Peyer's patch (tissue), 4 donors: ENCODE measurements around the gene ASB2. TPM values are rescaled to one million over a fixed set of nuclear protein-coding genes. Genes with fewer than 3 reads are reported as not detected.
A peak's percentile ranks its signal among the peaks of the same experiment; 100 is the strongest.

Source experiments
- DNase-seq, 3 donors: peaks; one replicate each; pipeline ENCODE4 v3.0.0-alpha.2; 2017 to 2019
- H3K27ac ChIP-seq, 4 donors: fragments of 200-600 bp; sonication (generic); one replicate each; pipeline ENCODE4 v1.5.1; 2016 to 2019
- H3K27me3 ChIP-seq, 2 donors: fragments of 200-600 bp; sonication (generic); one replicate each; pipeline ENCODE4 v1.5.1; 2019
- H3K36me3 ChIP-seq, 3 donors: fragments of 200-600 bp; sonication (generic); one replicate each; pipeline ENCODE4 v1.5.1; 2016 to 2019
- H3K4me1 ChIP-seq, 4 donors: fragments of 200-600 bp; sonication (generic); one replicate each; pipeline ENCODE4 v1.5.1; 2016 to 2019
- H3K4me3 ChIP-seq, 4 donors: fragments of 200-600 bp; sonication (generic); 1 replicate in 3 of 4; 2 replicates in 1 of 4; pipeline ENCODE4 v1.5.1; 2016 to 2019; ENCODE audit warnings: mild to moderate bottlenecking in 1 of 4
- H3K9me3 ChIP-seq, 4 donors: fragments of 200-600 bp; sonication (generic); one replicate each; pipeline ENCODE4 v1.5.1; 2016 to 2019; ENCODE audit warnings: mild to moderate bottlenecking in 1 of 4
- POLR2A ChIP-seq, 2 donors: fragments of 450-650 bp; IDR thresholded peaks; one replicate each; pipeline ENCODE4 v1.5.1; 2017; ENCODE audit warnings: antibody characterized with exemption in 2 of 2, mild to moderate bottlenecking in 2 of 2, moderate library complexity in 2 of 2
- total RNA-seq, 4 donors: library from RNA; depleted of rRNA; stranded (reverse); fragments of >200 nt; gene quantifications; one replicate each; pipeline ENCODE4 v1.1.0, GENCODE V29; 2016
- TF ChIP-seq, protein P1 (sequence below), 6 experiments: fragments of 450-650 bp in 4 of 6; fragments of 200-600 bp in 2 of 6; sonication (generic) in 1 of 6; IDR thresholded peaks; one replicate each; pipeline ENCODE4 v1.5.1; 2017 to 2019; ENCODE audit warnings: antibody characterized with exemption in 6 of 6, mild to moderate bottlenecking in 3 of 6, moderate library complexity in 1 of 6

Gene ASB2
- total RNA-seq, 4 donors from 2014 or later: 3.2 to 32.2 (median 5.4) TPM

DNA sequence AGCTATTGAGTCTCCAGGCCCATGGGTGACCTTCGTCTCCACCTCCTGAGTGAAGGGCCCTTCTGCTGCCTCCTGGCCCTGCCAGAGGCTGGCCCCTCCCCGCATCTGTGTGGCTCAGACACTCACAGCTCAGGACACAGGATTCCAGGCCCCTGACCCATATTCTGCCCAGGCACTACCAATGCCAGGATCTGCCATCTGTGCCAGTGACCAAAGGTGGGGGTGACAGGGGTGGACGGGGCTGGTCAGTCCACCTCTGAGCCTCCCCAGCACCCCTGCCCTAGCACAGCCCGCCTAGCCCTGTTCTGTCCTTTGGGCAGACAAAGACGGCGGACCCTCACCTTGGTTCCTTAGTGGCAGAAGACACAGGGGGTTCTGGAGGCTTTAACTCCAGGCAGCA, 2.8 kb downstream of the ASB2 start:
- no peak for DNase-seq
- Histone ChIP-seq H3K4me1 (peaks cover 0 to 23% (median 11%) of the 10 kb centered on the region in 4 donors), H3K9me3 (peaks cover 0 to 15% (median 0%) of the 10 kb centered on the region in 4 donors), H3K36me3 (no peaks in the 10 kb centered on the region), H3K27me3 (no peaks in the 10 kb centered on the region), H3K27ac (peak overlapping the region; percentile 14 to 82 (median 57)), H3K4me3 (peak overlapping the region in 1 of 4 donors; percentile 38)
- TF ChIP-seq, protein P1, sequence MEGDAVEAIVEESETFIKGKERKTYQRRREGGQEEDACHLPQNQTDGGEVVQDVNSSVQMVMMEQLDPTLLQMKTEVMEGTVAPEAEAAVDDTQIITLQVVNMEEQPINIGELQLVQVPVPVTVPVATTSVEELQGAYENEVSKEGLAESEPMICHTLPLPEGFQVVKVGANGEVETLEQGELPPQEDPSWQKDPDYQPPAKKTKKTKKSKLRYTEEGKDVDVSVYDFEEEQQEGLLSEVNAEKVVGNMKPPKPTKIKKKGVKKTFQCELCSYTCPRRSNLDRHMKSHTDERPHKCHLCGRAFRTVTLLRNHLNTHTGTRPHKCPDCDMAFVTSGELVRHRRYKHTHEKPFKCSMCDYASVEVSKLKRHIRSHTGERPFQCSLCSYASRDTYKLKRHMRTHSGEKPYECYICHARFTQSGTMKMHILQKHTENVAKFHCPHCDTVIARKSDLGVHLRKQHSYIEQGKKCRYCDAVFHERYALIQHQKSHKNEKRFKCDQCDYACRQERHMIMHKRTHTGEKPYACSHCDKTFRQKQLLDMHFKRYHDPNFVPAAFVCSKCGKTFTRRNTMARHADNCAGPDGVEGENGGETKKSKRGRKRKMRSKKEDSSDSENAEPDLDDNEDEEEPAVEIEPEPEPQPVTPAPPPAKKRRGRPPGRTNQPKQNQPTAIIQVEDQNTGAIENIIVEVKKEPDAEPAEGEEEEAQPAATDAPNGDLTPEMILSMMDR (IDR thresholded peaks at IDR 0.05): no peak
- TF ChIP-seq POLR2A (IDR thresholded peaks at IDR 0.05): no peak

- Histone ChIP-seq H3K36me3 (no peaks in the 10 kb centered on the region), H3K4me3 (no peak overlapping the region), H3K27ac (peak overlapping the region; percentile 47 to 82 (median 66)), H3K4me1 (peaks cover 0 to 26% (median 16%) of the 10 kb centered on the region in 4 donors), H3K9me3 (peaks cover 0 to 9% (median 0%) of the 10 kb centered on the region in 4 donors), H3K27me3 (no peaks in the 10 kb centered on the region)
- no peak for TF ChIP-seq POLR2A (IDR thresholded peaks at IDR 0.05)
- TF ChIP-seq, protein P1 (IDR thresholded peaks at IDR 0.05): no peak
- DNase-seq: no peak
Observed at GRCh38 chr14:93972618-93973205, 3.7 kb downstream of the ASB2 start.

- H3K4me1 ChIP-seq: peaks cover 0 to 32% (median 20%) of the 10 kb centered on the region in 4 donors
- no peaks in the 10 kb centered on the region for H3K36me3 ChIP-seq
- no peaks in the 10 kb centered on the region for H3K9me3 ChIP-seq
- peak overlapping the region in 2 of 4 donors; percentile 29 to 40 for H3K4me3 ChIP-seq
- TF ChIP-seq POLR2A (IDR thresholded peaks at IDR 0.05): no peak
- TF ChIP-seq, protein P1 (IDR thresholded peaks at IDR 0.05): peak in 1 of 6 experiments; percentile 1
- H3K27ac ChIP-seq: peak overlapping the region; percentile 70 to 83 (median 78)
- no peaks in the 10 kb centered on the region for H3K27me3 ChIP-seq
- no peak for DNase-seq
Observed at GRCh38 chr14:93971635-93972027, 4.7 kb downstream of the ASB2 start.

- DNase-seq: peak in 2 of 3 donors; percentile 76 to 81
- TF ChIP-seq POLR2A (IDR thresholded peaks at IDR 0.05): no peak
- TF ChIP-seq, protein P1 (IDR thresholded peaks at IDR 0.05): no peak
- no peaks in the 10 kb centered on the region for H3K9me3 ChIP-seq
- H3K4me3 ChIP-seq: peak overlapping the region; percentile 29 to 44 (median 40)
- H3K36me3 ChIP-seq: no peaks in the 10 kb centered on the region
- peak overlapping the region; percentile 70 to 83 (median 78) for H3K27ac ChIP-seq
- H3K4me1 ChIP-seq: peaks cover 0 to 37% (median 18%) of the 10 kb centered on the region in 4 donors
- H3K27me3 ChIP-seq: no peaks in the 10 kb centered on the region
Observed at GRCh38 chr14:93970965-93971634, 5.3 kb downstream of the ASB2 start.

DNA sequence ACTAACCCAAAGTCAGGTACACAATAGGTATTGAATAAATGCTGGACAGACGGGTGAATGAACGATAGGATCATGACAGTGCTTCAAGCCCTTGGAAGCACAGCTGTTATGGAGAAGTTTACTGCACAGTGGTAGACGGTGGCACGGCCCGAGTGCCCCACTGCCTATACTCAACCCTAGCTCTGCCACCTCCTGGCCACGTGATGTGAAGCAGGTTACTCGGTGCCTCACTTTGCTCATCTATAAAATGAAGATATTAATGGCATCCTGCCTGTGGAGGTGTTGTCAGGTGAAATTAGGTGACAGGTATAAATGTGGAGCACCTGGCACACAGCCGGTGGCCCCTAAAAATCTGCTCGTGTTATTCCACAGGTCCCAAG, 5.8 kb downstream of the ASB2 start:
- DNase-seq: peak in 2 of 3 donors; percentile 82 to 88
- Histone ChIP-seq H3K36me3 (no peaks in the 10 kb centered on the region), H3K4me3 (peak overlapping the region; percentile 29 to 44 (median 40)), H3K9me3 (no peaks in the 10 kb centered on the region), H3K4me1 (peaks cover 0 to 42% (median 18%) of the 10 kb centered on the region in 4 donors), H3K27ac (peak overlapping the region; percentile 70 to 83 (median 78)), H3K27me3 (no peaks in the 10 kb centered on the region)
- TF ChIP-seq POLR2A (IDR thresholded peaks at IDR 0.05): no peak
- TF ChIP-seq, protein P1 (IDR thresholded peaks at IDR 0.05): peak; percentile 15 to 51 (median 44)
